Fibroblast of the conjunctiva (primary cell): ENCODE measurements around the gene PROK1.

Source experiments
- DNase-seq: peaks from one replicate; pipeline ENCODE4 v3.0.0-alpha.2; 2010; ENCODE audit warnings: low read depth

The PROK1 gene

DNA sequence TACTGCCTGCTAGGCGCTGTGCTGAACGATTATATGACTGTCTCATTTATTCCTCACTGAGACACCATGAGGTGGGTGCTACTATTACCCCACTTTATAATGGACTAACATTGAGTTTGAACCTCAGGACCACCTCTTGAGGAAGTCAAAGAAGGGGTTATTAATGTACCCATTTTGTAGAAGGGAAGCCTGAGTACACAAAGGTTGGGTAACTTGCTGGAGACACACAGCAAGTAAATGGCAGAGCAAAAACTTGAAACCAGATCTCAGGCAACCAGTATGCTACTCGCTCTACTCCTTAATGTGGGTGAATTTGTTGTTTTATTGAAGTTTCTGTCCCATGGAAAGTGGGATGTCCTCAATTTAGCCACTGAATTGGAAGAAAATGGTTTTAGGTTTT is 37.9 kb downstream of the PROK1 start:
- DNase-seq = no peak

DNA sequence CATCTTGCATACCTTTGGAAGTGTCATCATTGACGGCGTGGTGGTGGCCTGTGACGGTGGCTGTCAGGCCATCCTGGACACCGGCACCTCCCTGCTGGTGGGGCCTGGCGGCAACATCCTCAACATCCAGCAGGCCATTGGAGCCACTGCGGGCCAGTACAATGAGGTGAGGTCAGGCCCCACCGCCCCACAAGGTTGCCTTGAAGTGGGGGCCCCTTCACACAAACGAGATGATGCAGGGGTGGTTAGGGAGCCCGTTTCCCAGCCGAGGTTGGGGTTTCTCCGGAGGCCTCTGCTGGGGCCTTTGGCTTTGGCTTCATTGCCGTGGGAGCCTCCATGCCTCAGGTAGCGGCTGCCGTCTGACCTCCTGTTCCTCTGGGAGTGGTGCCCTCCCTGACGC is 38.5 kb downstream of the PROK1 start:
- no peak for DNase-seq

DNA sequence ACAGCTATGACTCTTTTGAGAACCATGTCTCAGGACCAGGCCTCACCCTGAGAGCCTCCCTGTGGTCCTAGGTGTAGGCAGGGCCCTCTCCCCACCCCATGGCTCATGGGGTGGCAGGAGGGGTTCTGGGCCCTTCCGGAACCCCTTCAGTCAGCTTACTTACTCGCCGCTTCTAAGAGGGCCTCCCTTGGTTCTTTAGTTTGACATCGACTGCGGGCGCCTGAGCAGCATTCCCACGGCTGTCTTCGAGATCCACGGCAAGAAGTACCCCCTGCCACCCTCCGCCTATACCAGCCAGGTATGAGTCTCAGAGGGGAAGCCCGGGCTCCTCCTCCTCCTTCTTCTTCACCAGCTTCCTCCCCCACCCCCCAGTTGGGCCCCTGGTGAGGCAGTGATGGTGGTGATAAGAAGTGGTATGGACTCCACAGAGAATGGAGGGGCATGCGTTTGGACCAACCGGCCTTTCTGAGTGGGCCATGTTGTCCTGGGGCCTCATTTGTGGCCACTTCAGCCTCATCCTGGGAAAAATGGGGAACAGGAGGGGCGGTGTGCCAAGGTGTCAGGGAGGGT is 39.1 kb downstream of the PROK1 start:
- no peak for DNase-seq

DNA sequence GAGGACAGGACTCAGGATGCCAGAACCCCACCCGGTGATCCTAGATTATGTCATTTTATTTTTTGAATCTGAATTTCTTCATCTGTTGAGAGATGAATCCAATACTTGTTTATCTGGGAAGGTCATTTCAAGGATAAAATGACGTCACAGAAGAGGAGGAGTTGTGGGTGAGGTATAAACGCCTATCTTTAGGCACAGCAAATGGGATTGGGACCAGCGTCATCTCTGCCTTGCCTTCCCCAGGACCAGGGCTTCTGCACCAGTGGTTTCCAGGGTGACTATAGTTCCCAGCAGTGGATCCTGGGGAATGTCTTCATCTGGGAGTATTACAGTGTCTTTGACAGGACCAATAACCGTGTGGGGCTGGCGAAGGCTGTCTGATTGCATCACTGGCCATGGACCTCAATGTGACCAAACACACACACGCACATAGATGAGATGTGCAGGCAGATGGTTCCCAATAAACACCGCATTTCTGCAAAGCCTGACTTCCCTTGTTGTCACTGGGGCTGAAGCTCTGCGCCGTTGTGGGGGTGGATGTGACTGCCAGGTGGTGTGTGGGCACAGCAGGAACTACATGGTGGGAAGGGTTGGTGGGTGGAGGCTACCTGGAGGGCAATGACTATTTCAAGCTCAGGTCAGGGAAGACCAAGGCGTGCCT is 40.0 kb downstream of the PROK1 start:
- DNase-seq = no peak

DNA sequence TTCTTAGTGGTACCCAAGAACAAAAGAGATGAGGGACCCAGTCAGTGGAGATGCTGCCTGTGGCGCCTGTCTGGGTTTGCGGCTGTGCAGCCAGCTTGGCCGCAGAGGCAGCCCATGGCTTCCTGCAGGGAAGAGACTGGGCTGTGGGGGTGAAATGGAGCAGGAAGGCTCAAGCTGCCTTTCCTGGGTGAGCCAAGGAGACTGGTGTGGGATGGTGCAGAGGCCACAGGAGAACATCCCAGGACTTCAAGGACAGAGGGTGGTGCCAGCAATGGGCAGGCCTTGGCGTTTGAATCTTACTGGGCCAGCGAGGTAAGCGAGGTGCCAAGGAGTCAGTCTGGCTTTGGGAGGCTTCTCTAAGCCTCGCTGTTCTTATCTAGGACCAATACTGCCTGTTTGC is 41.6 kb downstream of the PROK1 start:
- DNase-seq = no peak

DNA sequence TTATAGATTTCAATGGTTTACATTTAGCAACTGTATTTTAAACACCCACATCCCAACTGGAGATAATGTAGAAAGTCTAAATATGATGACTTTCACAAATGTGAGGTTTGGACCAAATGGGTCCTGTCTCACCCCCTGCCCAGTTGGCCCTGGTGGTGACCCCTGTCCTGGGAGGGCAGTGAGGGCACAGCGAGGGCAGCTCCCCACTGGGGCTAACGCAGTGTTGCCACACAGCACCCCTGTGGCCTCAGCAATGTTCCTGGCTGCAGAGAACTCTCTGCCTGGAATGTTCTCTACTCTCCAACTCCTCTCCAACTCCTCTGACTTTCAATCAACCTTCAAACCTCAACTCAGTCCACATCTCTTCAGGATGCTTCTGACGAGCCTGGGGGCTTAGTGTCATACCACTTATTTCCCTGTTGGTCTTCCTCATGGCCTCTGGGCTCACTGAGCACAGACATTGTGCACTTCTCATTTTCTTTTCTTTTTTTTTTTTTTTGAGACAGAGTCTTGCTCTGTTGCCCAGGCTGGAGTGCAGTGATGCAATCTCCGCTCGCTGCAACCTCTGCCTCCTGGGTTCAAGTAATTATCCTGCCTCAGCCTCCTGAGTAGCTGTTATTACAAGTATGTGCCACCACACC is 42.2 kb downstream of the PROK1 start:
- no peak for DNase-seq

DNA sequence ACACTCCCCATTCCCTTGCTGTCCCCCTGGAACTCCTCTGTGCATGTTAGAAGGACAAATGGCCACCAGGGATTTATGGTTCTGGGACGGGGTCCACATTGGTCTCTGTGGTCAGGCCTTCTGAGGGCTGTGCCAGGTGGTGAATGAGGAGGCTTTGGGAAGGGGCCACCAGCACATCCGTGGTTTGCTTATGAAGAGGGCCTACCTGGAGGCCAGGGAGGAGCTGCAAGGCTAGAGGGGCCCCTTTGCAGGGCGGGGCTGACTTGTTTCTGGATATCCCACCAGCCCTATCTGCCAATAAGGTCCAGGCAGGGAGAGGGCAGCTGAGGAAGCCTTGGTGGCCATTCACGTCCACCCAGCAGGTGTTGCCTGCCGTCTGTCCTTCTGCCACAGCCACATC is 43.1 kb downstream of the PROK1 start:
- DNase-seq = no peak

DNA sequence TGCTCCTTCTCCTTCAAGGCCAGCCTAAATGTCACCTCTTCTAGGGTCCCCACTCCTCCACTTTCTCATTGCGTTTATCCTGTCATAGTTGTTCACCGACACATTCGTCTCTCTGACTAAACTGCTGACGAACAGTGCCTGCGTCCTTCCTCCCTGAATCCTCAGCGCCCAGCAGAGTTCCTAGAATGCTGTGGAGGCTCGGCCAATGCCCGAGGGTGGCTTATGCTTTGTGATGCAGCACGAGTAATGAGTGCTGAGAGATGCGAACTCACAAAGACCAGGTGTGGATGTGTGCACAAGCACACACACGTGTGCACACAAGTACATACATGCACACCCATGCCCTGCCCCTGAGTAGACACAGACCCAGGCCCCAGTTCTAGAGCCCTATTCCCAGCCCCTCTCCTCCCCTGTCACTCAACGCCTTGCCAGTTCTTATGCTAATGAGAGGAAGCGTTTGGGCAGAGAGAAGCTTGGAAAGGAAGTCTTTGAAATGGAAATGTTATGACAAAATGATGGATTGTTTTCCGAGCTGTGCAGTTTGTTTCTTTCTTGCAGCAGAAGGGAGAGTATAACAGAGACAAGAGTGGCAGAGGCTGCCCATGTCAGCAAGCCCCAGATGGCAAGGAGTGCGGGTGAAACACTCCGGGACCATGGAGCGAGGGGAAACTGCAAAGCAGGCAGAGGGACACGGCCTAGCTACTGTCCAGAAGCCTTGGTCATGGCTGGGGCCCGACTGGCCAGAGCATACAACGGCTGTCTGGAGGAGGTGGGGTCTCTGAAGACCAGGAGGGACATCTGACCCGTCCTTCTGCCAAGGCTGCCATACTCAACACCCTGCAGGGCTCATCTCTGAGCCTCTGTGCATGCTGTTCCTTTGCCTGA is 43.8 kb downstream of the PROK1 start:
- DNase-seq = no peak

DNA sequence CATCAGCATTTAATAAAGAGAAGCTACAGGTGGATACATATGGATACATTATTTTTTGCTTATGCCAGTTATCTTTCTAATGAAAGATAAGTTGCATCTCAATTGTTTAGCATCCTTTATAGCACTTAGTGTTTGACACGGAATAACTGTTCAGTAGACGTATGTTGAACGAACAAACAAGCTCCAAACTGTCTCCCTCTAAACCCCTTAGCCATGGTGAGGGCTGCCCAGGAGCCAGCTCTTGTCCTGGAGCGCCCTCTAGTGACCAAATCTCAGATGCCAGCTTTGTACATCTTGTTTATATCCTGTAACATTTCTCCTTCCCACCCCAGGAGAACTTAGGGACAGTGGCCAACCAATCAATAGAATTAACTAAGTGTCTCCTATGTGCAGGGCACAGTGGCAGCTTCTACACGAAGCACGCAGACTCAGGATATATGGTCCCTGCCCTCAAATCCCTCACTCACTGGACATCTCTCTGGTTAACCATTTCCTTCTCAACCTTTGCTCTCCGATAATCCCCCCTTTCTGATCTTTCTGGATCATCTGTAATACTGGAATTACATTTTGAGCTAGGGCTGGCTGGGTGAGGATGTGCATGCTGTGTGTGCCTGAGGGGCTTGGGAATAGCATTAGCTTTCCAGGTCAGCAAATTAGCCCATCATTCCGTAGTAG is 45.1 kb downstream of the PROK1 start:
- peak; percentile 63 for DNase-seq

DNA sequence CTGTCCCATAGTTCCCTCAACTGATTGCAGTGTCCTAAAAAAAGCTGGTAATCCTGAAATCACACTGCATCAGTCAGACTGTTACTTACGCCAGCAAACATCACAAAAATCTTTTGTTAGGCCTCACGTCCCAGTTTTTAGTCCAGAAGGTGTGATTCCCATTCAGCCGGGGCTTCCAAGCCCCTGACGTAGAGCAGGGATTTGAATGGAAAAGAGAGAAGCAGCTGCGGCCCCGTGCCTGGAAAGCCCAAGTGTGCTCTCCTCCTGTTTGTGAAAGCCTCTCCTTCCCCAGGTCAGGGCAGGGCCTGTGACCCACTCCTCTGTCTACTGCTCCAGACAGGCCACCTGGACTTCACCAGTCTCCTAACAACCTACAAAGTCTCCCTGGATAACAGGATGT is 47.3 kb downstream of the PROK1 start:
- DNase-seq = no peak

DNA sequence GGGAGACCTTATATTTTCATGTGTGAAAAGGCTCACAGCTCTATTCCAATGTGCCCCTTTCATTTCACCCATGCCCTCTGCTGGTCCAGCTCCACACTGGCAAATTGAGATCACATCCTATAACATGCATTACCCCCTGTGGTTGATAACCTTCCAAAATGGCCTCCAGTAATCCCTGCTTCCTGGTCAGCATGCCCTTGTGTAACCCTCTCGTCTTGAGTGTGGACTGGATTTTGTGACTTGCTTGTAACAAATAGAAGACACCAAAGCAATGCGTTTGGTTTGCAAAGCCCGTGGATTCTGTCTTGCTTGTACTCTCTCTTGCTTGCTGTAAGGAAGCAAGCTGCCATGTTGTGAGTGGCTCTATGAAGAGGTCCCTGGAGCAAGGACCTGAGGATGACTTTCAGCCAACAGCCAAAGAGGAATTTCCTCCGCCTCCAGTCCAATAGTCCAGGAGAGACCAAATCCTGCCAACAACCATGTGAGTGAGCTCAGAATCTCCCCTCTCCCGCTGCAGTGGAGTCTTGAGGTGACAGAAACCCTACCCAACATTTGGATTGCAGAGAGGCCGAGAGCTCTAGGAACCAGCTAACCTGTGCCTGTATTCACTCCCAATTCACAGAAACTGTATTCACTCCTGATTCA is 50.7 kb downstream of the PROK1 start:
- no peak for DNase-seq

DNA sequence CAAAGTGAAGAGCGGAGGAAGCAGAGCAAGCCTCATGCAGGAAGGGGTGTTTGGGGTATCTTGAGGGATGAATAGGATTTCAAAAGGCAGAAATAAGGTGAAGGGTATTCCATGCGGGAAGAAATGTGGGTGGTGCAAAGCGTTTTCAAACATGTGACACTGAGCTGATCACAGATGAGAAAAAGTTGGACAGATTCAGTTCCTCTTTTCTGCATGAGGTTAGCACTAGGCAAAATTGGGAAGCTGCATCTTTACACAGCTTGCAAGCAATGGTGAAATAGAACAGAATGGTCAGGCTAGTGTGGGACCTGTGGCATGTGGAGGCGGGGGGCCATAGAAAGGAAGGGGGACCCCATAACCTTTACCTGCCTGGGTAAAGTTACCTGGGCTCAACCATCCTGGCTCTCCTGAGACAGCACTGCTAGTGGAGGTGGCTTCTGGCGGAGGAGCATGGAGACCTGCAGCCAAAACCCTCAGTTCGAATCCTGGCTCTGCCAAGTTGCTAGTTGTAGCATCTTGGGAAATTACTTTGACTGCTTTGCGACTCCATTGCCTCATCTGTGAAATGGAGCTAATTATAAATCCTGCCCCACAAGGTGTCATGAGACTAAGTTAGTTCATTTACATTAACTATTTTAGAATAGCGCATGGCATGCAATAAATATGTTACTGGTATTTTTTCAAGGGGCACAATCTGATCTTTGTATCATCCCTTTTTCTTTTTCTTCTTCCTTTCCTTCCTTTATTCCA is 51.6 kb downstream of the PROK1 start:
- DNase-seq = no peak

DNA sequence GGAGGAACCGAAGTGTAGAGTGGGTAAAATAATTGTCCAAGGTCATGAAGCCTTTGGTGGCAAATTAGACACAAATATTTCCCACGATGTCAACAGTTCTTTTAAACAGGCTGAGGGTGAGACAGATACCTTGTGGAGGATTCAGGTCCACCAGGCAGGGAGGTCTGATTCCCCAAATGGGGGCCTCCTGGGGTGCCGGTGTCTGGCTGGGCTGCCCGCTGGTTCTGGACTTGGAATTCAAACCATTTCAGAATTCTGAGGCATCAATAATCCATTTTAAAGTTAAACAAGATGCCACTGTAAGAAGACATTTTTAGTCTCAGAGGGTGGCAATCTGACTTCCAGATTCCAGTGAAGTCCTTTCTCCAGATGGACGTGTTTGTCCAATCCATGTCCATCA is 52.5 kb downstream of the PROK1 start:
- DNase-seq = no peak

DNA sequence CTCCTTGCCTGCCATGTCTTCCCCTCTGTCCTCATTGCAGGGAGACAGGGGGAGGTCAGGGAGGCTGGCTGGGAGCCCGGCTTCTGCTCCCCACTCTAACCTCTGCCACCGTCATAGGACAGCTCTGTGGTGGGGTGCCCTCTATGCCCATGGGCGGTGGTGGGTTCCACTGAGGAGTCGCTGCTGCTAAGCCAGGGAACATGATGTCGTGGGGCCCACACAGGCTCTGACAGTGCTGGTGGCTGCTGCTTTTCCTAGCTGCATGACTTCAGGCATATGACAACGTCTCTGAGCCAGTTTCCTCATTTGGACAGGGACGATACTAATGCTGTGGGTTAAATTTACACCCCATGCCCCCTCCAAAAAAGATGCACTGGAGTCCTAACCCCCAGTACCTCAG is 53.3 kb downstream of the PROK1 start:
- no peak for DNase-seq

DNA sequence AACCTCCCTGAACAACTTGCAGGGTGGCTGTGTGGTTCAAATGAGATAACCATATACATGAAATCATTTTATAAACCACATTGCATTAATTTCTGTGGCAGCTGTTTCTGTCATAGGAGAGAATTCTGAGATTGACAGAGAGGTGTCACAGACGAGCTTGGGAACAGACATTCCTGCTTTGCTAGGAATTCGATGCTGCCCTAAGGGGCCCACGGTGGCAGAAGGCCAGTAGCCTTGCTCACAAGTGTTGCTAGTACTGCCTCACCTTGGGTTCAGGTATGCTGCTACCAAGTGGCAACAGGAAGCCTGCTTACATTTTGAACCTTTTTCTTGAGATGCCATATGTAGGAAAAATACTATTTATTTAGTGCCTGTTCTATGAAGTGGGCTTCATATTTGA is 54.6 kb downstream of the PROK1 start:
- DNase-seq = no peak

DNA sequence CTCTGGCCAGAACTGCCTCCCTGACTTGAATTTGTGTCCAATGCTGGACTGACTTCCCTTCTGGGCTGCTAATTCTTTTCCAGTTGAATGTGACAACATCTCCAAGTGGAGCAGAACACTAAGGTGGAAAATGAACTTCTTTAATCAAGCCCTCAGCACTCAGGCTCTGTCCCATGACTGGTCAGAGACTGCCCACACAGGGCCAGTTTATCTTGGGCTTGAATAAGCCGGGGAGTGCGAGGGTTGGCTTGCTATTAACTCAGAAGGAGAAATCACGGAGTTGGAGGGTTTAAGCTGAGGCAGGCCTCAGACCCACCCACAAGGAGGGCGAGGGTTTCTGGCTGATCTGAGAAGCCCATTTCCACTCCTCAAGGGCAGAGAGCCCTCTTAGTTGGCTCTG is 55.6 kb downstream of the PROK1 start:
- DNase-seq = no peak
